ENCODE measurements around the gene C1RL. TPM values are rescaled to one million over a fixed set of nuclear protein-coding genes. Genes with fewer than 3 reads are reported as not detected.

Gene C1RL
- 26.2 and 26.9 TPM in 2 replicates for total RNA-seq

GRCh38 chr12:7108796-7109571 lies at the start of gene C1RL:
Gene C1RL, minus strand, starts transcription at chr12:7109214. Its CDS starts 34 bp downstream, at chr12:7109180.

GRCh38 chr12:7129872-7130691 lies 21.1 kb upstream of the C1RL start, which contains the start of gene CLSTN3:
Gene CLSTN3, plus strand, starts transcription at chr12:7130371. Its CDS starts 278 bp downstream, at chr12:7130649.

GRCh38 chr12:7128681-7129286 lies 19.8 kb upstream of the C1RL start, which contains the start of gene RBP5:
Gene RBP5, minus strand, starts transcription at chr12:7128889. Its CDS starts 114 bp downstream, at chr12:7128775.

GRCh38 chr12:7092229-7092985 lies 16.6 kb downstream of the C1RL start, which contains the start of gene C1R:
Gene C1R, minus strand, starts transcription at chr12:7092445. Its CDS starts 57 bp downstream, at chr12:7092388.

GRCh38 chr12:7060353-7060954 lies 48.6 kb downstream of the C1RL start, which contains the start of gene C1S:
Gene C1S, plus strand, starts transcription at chr12:7060718. Its CDS starts 1,195 bp downstream, at chr12:7061913.

Other genes with a start within 250 kb of the C1RL start
- 1,045 and 1,081 TPM in 2 replicates for gene TPI1, start 241.7 kb downstream of the C1RL start, total RNA-seq
- gene SPSB2, start 235.9 kb downstream of the C1RL start, total RNA-seq = 12.6 and 15.6 TPM in 2 replicates
- 8.8 and 10.8 TPM in 2 replicates for gene LRRC23, start 204.4 kb downstream of the C1RL start, total RNA-seq
- gene ENO2, start 194.6 kb downstream of the C1RL start, total RNA-seq = 9.6 and 10.4 TPM in 2 replicates
- 12.1 and 14.6 TPM in 2 replicates for gene ATN1, start 181.3 kb downstream of the C1RL start, total RNA-seq
- gene RNU7-1, start 165.4 kb downstream of the C1RL start, total RNA-seq = not detected in 2 replicates
- gene C12orf57, start 165.2 kb downstream of the C1RL start, total RNA-seq = 267 and 309 TPM in 2 replicates
- gene PTPN6, start 157.9 kb downstream of the C1RL start, total RNA-seq = 4.9 and 5.4 TPM in 2 replicates
- 372 and 405 TPM in 2 replicates for gene PHB2, start 138.6 kb downstream of the C1RL start, total RNA-seq
- 48.4 and 58.4 TPM in 2 replicates for gene EMG1, start 138.3 kb downstream of the C1RL start, total RNA-seq
- gene LPCAT3, start 90.7 kb downstream of the C1RL start, total RNA-seq = 21.5 and 21.7 TPM in 2 replicates
- 29.8 and 36.6 TPM in 2 replicates for gene C1S, start 48.5 kb downstream of the C1RL start, total RNA-seq
- gene C1R, start 16.8 kb downstream of the C1RL start, total RNA-seq = 101 and 103 TPM in 2 replicates
- gene RBP5, start 19.7 kb upstream of the C1RL start, total RNA-seq = not detected in 2 replicates
- 6.1 and 9.7 TPM in 2 replicates for gene CLSTN3, start 21.2 kb upstream of the C1RL start, total RNA-seq
- gene PEX5, start 80.5 kb upstream of the C1RL start, total RNA-seq = 14.1 and 15.8 TPM in 2 replicates
- gene ACSM4, start 194.9 kb upstream of the C1RL start, total RNA-seq = not detected in 2 replicates